HepG2 (cell line): ENCODE measurements around the gene RASD1. TPM values are rescaled to one million over a fixed set of nuclear protein-coding genes. Genes with fewer than 3 reads are reported as not detected.

Experiments
- ATAC-seq: fragments of 200-7000 bp; cut with Tn5 transposase; 3 replicates; pipeline ENCODE4 v1.9.1; 2020; ENCODE audit warnings: mild to moderate bottlenecking, moderate library complexity
- BruUV-seq: library from RNA; stranded (reverse); fragments of 400-500 nt; replicated peaks from 2 replicates; lab custom pipeline; 2021; lab: Mats Ljungman, UMichigan
- CTCF ChIA-PET: fragments of 300-600 bp; formaldehyde crosslinking; extraction: SDS; loops from one replicate; lab custom pipeline; 2021; ENCODE audit warnings: low total read pairs, inconsistent platforms, low intra/inter-chr PET ratio; lab: Yijun Ruan, JAX
- POLR2A ChIA-PET: fragments of 350-600 bp; sonication (Branson Sonifier 250); formaldehyde crosslinking; loops from one replicate; lab custom pipeline; 2020; ENCODE audit warnings: antibody characterized with exemption, inconsistent platforms; lab: Yijun Ruan, JAX
- DNase-seq: peaks from one replicate; pipeline ENCODE4 v3.0.0-alpha.2; 2015; ENCODE audit warnings: low spot score
- FAIRE-seq: peaks from 3 replicates; lab custom pipeline; 2011; peaks lifted over from hg19 to GRCh38; lab: Jason Lieb, UNC
- H2AFZ ChIP-seq: one replicate; pipeline ENCODE4 v1.6.1; 2011; ENCODE audit warnings: low read length, inconsistent platforms
- H3K27ac ChIP-seq: fragments of 300-600 bp; 3 replicates; pipeline ENCODE4 v1.8.0; 2011; ENCODE audit warnings: mixed run types, mild to moderate bottlenecking, mixed read lengths, low read length, inconsistent platforms; ENCODE audit not compliant: insufficient read depth; ENCODE audit errors: extremely low read length
- H3K27me3 ChIP-seq, 2 experiments: fragments of 200-600 bp in 1 of 2; 2 replicates in 1 of 2; 3 replicates in 1 of 2; pipeline versions ENCODE4 v1.6.0 to v1.8.0; 2011; ENCODE audit warnings: low read length in 2 of 2, mild to moderate bottlenecking in 2 of 2, moderate library complexity in 2 of 2, inconsistent platforms in 1 of 2; ENCODE audit not compliant: insufficient read depth in 2 of 2, control insufficient read depth in 1 of 2
- H3K36me3 ChIP-seq, 2 experiments: fragments of 200-600 bp in 1 of 2; replicated peaks in 1 of 2; 2 replicates in 1 of 2; 3 replicates in 1 of 2; pipeline versions ENCODE4 v1.5.1 to v1.8.0; 2011; ENCODE audit warnings: low read length in 2 of 2, inconsistent platforms in 1 of 2; ENCODE audit not compliant: insufficient read depth in 2 of 2, control insufficient read depth in 1 of 2
- H3K4me1 ChIP-seq: 2 replicates; pipeline ENCODE4 v1.5.1; 2012; ENCODE audit warnings: low read length, inconsistent platforms; ENCODE audit not compliant: insufficient read depth
- H3K4me2 ChIP-seq: 2 replicates; pipeline ENCODE4 v1.6.0; 2011; ENCODE audit warnings: low read depth, low read length, inconsistent platforms
- H3K4me3 ChIP-seq, 3 experiments: fragments of 200-600 bp in 1 of 3; sonication (generic), shearing (Covaris generic) in 1 of 3; replicated peaks in 1 of 3; 2 replicates each; pipeline ENCODE4 v1.5.1; 2011 to 2016; ENCODE audit warnings: low read length in 3 of 3, inconsistent platforms in 2 of 3, low read depth in 2 of 3, mild to moderate bottlenecking in 2 of 3, control low read depth in 1 of 3, mixed read lengths in 1 of 3; ENCODE audit not compliant: insufficient read depth in 1 of 3
- H3K79me2 ChIP-seq: one replicate; pipeline ENCODE4 v1.6.1; 2011; ENCODE audit warnings: low read length, inconsistent platforms; ENCODE audit not compliant: insufficient read depth
- H3K9ac ChIP-seq: 2 replicates; pipeline ENCODE4 v1.6.0; 2011; ENCODE audit warnings: mild to moderate bottlenecking, low read depth, low read length, inconsistent platforms; ENCODE audit not compliant: insufficient read depth
- H3K9me3 ChIP-seq: 2 replicates; pipeline ENCODE4 v1.5.1; 2012; ENCODE audit warnings: mild to moderate bottlenecking, low read length
- H4K20me1 ChIP-seq: 2 replicates; pipeline ENCODE4 v1.6.0; 2011; ENCODE audit warnings: inconsistent platforms, mild to moderate bottlenecking, low read length, moderate library complexity; ENCODE audit not compliant: insufficient read depth
- BHLHE40 ChIP-seq: IDR thresholded peaks from 2 replicates; pipeline ENCODE4 v1.6.1; 2011; ENCODE audit warnings: low read length, improper control_type of control experiment
- CHCHD3 ChIP-seq: sonication (generic); formaldehyde crosslinking; IDR thresholded peaks from 2 replicates; pipeline ENCODE4 v1.8.0; 2022; ENCODE audit warnings: mild to moderate bottlenecking, missing genetic modification reagents, moderate library complexity
- EED ChIP-seq: sonication (generic); formaldehyde crosslinking; IDR thresholded peaks from 2 replicates; pipeline ENCODE4 v1.5.0; 2020; ENCODE audit warnings: mild to moderate bottlenecking, missing genetic modification reagents
- ELF1 ChIP-seq: sonication (generic); formaldehyde crosslinking; IDR thresholded peaks from 2 replicates; pipeline ENCODE4 v1.4.0; 2020; ENCODE audit warnings: missing genetic modification reagents
- FOXO1 ChIP-seq: sonication (generic); formaldehyde crosslinking; IDR thresholded peaks from 2 replicates; pipeline ENCODE4 v1.4.0; 2020; ENCODE audit warnings: missing genetic modification reagents
- GABPB1 ChIP-seq: IDR thresholded peaks from 2 replicates; pipeline ENCODE4 v1.6.1; 2016; ENCODE audit warnings: mild to moderate bottlenecking, missing genetic modification reagents, moderate library complexity, missing compliant biosample characterization
- KAT8 ChIP-seq: IDR thresholded peaks from 2 replicates; pipeline ENCODE4 v1.6.1; 2016; ENCODE audit warnings: missing genetic modification reagents, missing compliant biosample characterization
- MAFF ChIP-seq: IDR thresholded peaks from 2 replicates; pipeline ENCODE4 v1.6.1; 2011; ENCODE audit warnings: low read depth, low read length, improper control_type of control experiment
- SPEN ChIP-seq: sonication (generic); formaldehyde crosslinking; IDR thresholded peaks from 2 replicates; pipeline ENCODE4 v1.5.1; 2020; ENCODE audit warnings: low read depth, mild to moderate bottlenecking, missing genetic modification reagents
- TOPORS ChIP-seq: sonication (generic); formaldehyde crosslinking; IDR thresholded peaks from 2 replicates; pipeline ENCODE4 v1.8.0; 2023; ENCODE audit warnings: mild to moderate bottlenecking, missing genetic modification reagents
- YEATS4 ChIP-seq: sonication (generic); formaldehyde crosslinking; IDR thresholded peaks from 2 replicates; pipeline ENCODE4 v1.4.0; 2020; ENCODE audit warnings: missing genetic modification reagents, borderline replicate concordance
- ZFP62 ChIP-seq: sonication (generic); formaldehyde crosslinking; IDR thresholded peaks from 2 replicates; pipeline ENCODE4 v1.4.0; 2020; ENCODE audit warnings: missing genetic modification reagents
- ZFY ChIP-seq: sonication (generic); formaldehyde crosslinking; IDR thresholded peaks from 2 replicates; pipeline ENCODE4 v1.4.0; 2020; ENCODE audit warnings: missing genetic modification reagents
- ZNF253 ChIP-seq: sonication (generic); formaldehyde crosslinking; IDR thresholded peaks from 2 replicates; pipeline ENCODE4 v1.8.0; 2022; ENCODE audit warnings: mild to moderate bottlenecking, missing genetic modification reagents, borderline replicate concordance
- ZNF430 ChIP-seq: sonication (generic); formaldehyde crosslinking; IDR thresholded peaks from 2 replicates; pipeline ENCODE4 v1.9.0; 2021; ENCODE audit warnings: mild to moderate bottlenecking, missing genetic modification reagents
- ZNF605 ChIP-seq: sonication (generic); formaldehyde crosslinking; IDR thresholded peaks from 2 replicates; pipeline ENCODE4 v1.8.0; 2022; ENCODE audit warnings: mild to moderate bottlenecking, missing genetic modification reagents
- WGBS: methylation state at CpG from one replicate; pipeline ENCODE4 v1.1.6; 2017; ENCODE audit warnings: low lambda C conversion rate; 5-methylcytosine and 5-hydroxymethylcytosine counted together
- in situ Hi-C: cut with HindIII; loops from 2 replicates; pipeline ENCODE4 v1.10.0; 2017; ENCODE audit warnings: low pct_unique_long_range_greater_than_20kb; ENCODE audit not compliant: extremely low pct_ligation_motif_present
- intact Hi-C: fragments of 100-400 bp; cut with micrococcal nuclease; formaldehyde crosslinking; loops from one replicate; pipeline ENCODE4 v1.10.0; 2022; ENCODE audit not compliant: unreplicated experiment
- polyA plus RNA-seq, 8 experiments: library from polyadenylated mRNA; depleted of rRNA in 3 of 8; stranded (reverse) in 7 of 8; unstranded in 1 of 8; fragments of >200 nt; fragmentation: Illumina TruSeq in 4 of 8; extraction: Trizol in 4 of 8; gene quantifications; 2 replicates each; pipeline versions ENCODE4 v1.2.1 to v1.2.3, GENCODE V29; 2011 to 2016; ENCODE audit warnings: low read depth in 4 of 8, missing spikeins in 1 of 8, mixed read lengths in 1 of 8; ENCODE audit not compliant: insufficient read depth in 1 of 8
- total RNA-seq, 5 experiments: library from RNA; depleted of rRNA; stranded (reverse); fragments of >200 nt; fragmentation: Illumina TruSeq; extraction: Trizol; gene quantifications; 2 replicates each; pipeline ENCODE4 v1.2.3, GENCODE V29; 2016; ENCODE audit warnings: low read depth in 1 of 5
- TF ChIP-seq, protein P1 (sequence below): sonication (generic); formaldehyde crosslinking; IDR thresholded peaks from 2 replicates; pipeline ENCODE4 v1.4.0; 2020; ENCODE audit warnings: low read depth, mild to moderate bottlenecking, missing genetic modification reagents
- TF ChIP-seq, protein P2 (sequence below), 2 experiments: fragments of 450-650 bp in 1 of 2; sonication (generic) in 1 of 2; formaldehyde crosslinking; IDR thresholded peaks; 2 replicates each; pipeline versions ENCODE4 v1.5.0 to v1.8.0; 2020 to 2022; ENCODE audit warnings: mild to moderate bottlenecking in 1 of 2, missing genetic modification reagents in 1 of 2

RASD1 gene
- total and polyA plus RNA-seq, 2 of the 13 experiments (the other 11 are each of a cell fraction or from before 2014, with no cell fraction given): 1.6 to 4.2 TPM

DNA sequence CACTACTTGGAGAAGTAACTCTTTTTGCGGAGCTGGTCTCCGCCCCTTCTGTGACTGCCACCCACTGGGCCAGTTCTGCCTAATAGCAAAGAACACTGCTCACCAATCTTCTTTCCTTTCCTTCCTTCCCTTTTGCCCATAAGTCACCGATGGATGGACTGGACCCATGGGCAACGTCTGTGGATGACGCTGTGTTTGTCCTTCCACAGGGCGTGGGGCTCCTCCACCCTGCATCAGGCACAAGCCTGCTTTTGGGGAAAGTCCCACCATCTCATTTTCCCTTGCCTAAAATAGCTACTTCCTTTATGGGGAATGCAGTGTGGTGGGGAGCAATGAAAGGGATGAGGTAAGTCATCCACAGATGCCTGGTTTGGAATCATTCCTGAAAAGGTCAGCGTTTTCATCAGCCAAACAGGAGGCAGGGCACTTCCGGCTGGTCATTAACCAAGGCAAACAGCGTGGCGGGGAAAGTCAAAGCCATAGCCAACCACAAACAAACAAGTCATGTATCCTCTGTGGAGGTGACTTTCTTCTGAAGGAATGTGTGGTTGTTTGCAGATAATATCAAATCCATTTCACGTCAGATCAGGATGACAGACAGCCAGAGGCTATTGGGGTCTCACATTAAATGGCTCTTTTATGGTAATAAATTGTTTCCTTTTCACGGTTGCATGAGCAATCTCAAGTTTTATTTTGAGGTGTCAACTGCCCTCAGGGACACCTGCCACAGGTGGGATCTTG lies 50.1 kb downstream of the RASD1 start:
- no peak overlapping the region for H2AFZ ChIP-seq
- peak; percentile 89 for ATAC-seq
- 0 out of 5 replicates have a peak, but pooled peaks cover 0 to 13% of the 10 kb centered on the region in 2 experiments for H3K27me3 ChIP-seq
- peak overlapping the region; percentile 84 for H3K4me2 ChIP-seq
- 0% methylated on average over 12 of the region's 12 CpGs for WGBS
- peak overlapping the region; percentile 65 for H3K27ac ChIP-seq
- ChIA-PET CTCF (no interaction called here), POLR2A (interaction anchor here (1.0 to 5.2 kb wide), 26 partner anchors 10 to 146 kb away, joined by 3 to 57 read pairs (median 5); partner anchors contain the start of genes PEMT and RASD1)
- DNase-seq: peak; percentile 98
- H4K20me1 ChIP-seq: no peaks in the 10 kb centered on the region
- no TSS peak for BruUV-seq
- in situ Hi-C loops: loop anchor here (5.0 kb wide), 1 partner anchor 89 kb away; no protein-coding TSS in a partner anchor
- intact Hi-C loops: loop anchor here (5.0 kb wide), 1 partner anchor 51 kb away; the partner anchor contains the start of gene RASD1
- H3K79me2 ChIP-seq: no peaks in the 10 kb centered on the region
- peak overlapping the region; percentile 70 for H3K9ac ChIP-seq
- peaks cover 79% of the 10 kb centered on the region for H3K4me1 ChIP-seq
- no peaks in the 10 kb centered on the region for H3K9me3 ChIP-seq
- peak; percentile 95 for FAIRE-seq
- no peaks in the 10 kb centered on the region for H3K36me3 ChIP-seq
- H3K4me3 ChIP-seq: peak overlapping the region; percentile 46 to 64 (median 57); a peak in 4 of 6 replicates
- no peak for TF ChIP-seq ZNF253
- peak; percentile 68 for TF ChIP-seq KAT8
- TF ChIP-seq ZNF430 (CRISPR knock-in tag): 0 out of 2 replicates have a peak, but pooled peaks have one; percentile 35
- TF ChIP-seq GABPB1 (CRISPR knock-in tag): peak; percentile 80
- peak; percentile 85 for TF ChIP-seq ELF1 (CRISPR knock-in tag)
- TF ChIP-seq ZFP62: 0 out of 2 replicates have a peak, but pooled peaks have one; percentile 78
- peak; percentile 71 for TF ChIP-seq ZNF605 (CRISPR knock-in tag)
- TF ChIP-seq CHCHD3 (CRISPR knock-in tag): no peak
- peak; percentile 56; the same call in 1 of the 2 replicates for TF ChIP-seq TOPORS
- no peak for TF ChIP-seq EED (CRISPR knock-in tag)
- peak; percentile 90 for TF ChIP-seq MAFF
- no peak for TF ChIP-seq SPEN (CRISPR knock-in tag)
- TF ChIP-seq YEATS4 (CRISPR knock-in tag): peak; percentile 76; the same call in 1 of the 2 replicates
- TF ChIP-seq FOXO1 (CRISPR knock-in tag): peak; percentile 96
- TF ChIP-seq, protein P1, sequence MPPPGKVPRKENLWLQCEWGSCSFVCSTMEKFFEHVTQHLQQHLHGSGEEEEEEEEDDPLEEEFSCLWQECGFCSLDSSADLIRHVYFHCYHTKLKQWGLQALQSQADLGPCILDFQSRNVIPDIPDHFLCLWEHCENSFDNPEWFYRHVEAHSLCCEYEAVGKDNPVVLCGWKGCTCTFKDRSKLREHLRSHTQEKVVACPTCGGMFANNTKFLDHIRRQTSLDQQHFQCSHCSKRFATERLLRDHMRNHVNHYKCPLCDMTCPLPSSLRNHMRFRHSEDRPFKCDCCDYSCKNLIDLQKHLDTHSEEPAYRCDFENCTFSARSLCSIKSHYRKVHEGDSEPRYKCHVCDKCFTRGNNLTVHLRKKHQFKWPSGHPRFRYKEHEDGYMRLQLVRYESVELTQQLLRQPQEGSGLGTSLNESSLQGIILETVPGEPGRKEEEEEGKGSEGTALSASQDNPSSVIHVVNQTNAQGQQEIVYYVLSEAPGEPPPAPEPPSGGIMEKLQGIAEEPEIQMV (CRISPR knock-in tag): peak; percentile 48; the same call in 1 of the 2 replicates
- TF ChIP-seq BHLHE40: peak; percentile 58; the same call in 1 of the 2 replicates
- TF ChIP-seq ZFY (CRISPR knock-in tag): peak; percentile 31; the same call in 1 of the 2 replicates
- TF ChIP-seq, protein P2, sequence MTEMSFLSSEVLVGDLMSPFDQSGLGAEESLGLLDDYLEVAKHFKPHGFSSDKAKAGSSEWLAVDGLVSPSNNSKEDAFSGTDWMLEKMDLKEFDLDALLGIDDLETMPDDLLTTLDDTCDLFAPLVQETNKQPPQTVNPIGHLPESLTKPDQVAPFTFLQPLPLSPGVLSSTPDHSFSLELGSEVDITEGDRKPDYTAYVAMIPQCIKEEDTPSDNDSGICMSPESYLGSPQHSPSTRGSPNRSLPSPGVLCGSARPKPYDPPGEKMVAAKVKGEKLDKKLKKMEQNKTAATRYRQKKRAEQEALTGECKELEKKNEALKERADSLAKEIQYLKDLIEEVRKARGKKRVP (CRISPR knock-in tag; IDR thresholded peaks at IDR 0.05): peak in 1 of 2 experiments; percentile 99; a peak in 2 of 4 replicates
